Activated B cell treated with CpG ODN at 0.5 μM for 24 hours (primary cell): ENCODE data around the gene PTPN1. TPM values are rescaled to one million over a fixed set of nuclear protein-coding genes. Genes with fewer than 3 reads are reported as not detected.
"Not testable (repeated sequence)": the region's sequence is repeated elsewhere in the genome, so short reads cannot be mapped to it uniquely, and the experiment has no call there.

Experiments
- ATAC-seq: fragments of 200-7000 bp; cut with Tn5 transposase; one replicate; pipeline ENCODE4 v1.10.0; 2021; ENCODE audit warnings: low read depth, mild to moderate bottlenecking, moderate library complexity
- CTCF ChIA-PET: fragments of 350-600 bp; sonication (Branson Sonifier 250); formaldehyde crosslinking; loops from one replicate; lab custom pipeline; 2021; ENCODE audit warnings: antibody characterized with exemption; lab: Charles Lee
- POLR2A ChIA-PET: fragments of 350-600 bp; sonication (Branson Sonifier 250); formaldehyde crosslinking; loops from one replicate; lab custom pipeline; 2021; ENCODE audit warnings: antibody characterized with exemption; lab: Charles Lee
- DNase-seq: peaks from one replicate; pipeline ENCODE4 v3.0.0; 2022
- H3K27ac Mint-ChIP-seq: one replicate; pipeline ENCODE4 v1.8.0; 2020; ENCODE audit warnings: mixed read lengths
- H3K27me3 Mint-ChIP-seq: one replicate; pipeline ENCODE4 v1.8.0; 2021; ENCODE audit warnings: mixed read lengths
- H3K36me3 Mint-ChIP-seq: one replicate; pipeline ENCODE4 v1.8.0; 2021; ENCODE audit warnings: low read depth, mixed read lengths
- H3K4me1 Mint-ChIP-seq: one replicate; pipeline ENCODE4 v1.8.0; 2021; ENCODE audit warnings: mixed read lengths
- H3K4me3 Mint-ChIP-seq: one replicate; pipeline ENCODE4 v1.8.0; 2020; ENCODE audit warnings: mild to moderate bottlenecking, mixed read lengths
- H3K9me3 Mint-ChIP-seq: one replicate; pipeline ENCODE4 v1.8.0; 2020; ENCODE audit warnings: mixed read lengths
- intact Hi-C: fragments of 100-400 bp; cut with micrococcal nuclease; formaldehyde crosslinking; loops from one replicate; pipeline ENCODE4 v1.15.1; 2024
- total RNA-seq: library from RNA; stranded (reverse); gene quantifications from 2 replicates; pipeline ENCODE4 v1.2.3, GENCODE V29; 2022
- TF ChIP-seq, protein P1 (sequence below): fragments of 200-600 bp; IDR thresholded peaks from one replicate; pipeline ENCODE4 v1.8.0; 2022; ENCODE audit warnings: antibody characterized with exemption, mild to moderate bottlenecking

The PTPN1 gene
- total RNA-seq, 1 donor from 2014 or later, result 227 TPM

DNA sequence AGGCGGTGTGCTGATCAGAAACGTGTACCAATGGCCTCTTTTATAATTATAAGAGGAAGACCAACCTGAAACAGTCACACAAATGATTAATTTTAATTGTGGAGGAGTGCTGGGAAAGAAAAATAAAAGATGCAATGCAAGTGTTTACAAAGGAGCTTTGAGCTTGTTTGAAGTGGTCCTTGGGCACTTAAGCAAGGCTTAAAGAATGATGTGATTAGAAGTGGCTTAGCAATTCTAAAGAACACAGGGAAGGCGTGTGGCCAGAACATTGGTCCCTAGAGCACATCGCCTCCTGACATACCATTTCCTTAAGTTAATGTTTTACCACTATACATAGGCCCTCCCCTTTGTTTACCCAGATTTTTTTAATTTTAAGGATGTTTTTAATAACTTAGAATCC, 26.1 kb downstream of the PTPN1 start:
- intact Hi-C loops, result no loop called here
- peaks cover 6% of the 10 kb centered on the region for H3K9me3 Mint-ChIP-seq
- ATAC-seq, result no peak
- peaks cover 87% of the 10 kb centered on the region for H3K4me1 Mint-ChIP-seq
- H3K4me3 Mint-ChIP-seq, result no peak overlapping the region
- no peak overlapping the region for H3K27ac Mint-ChIP-seq
- no peaks in the 10 kb centered on the region for H3K27me3 Mint-ChIP-seq
- CTCF ChIA-PET, result interaction anchor here (0.9 to 1.2 kb wide), 2 partner anchors 14 to 34 kb away, joined by 3 read pairs; no protein-coding TSS in a partner anchor
- peaks cover 74% of the 10 kb centered on the region for H3K36me3 Mint-ChIP-seq
- TF ChIP-seq, protein P1, sequence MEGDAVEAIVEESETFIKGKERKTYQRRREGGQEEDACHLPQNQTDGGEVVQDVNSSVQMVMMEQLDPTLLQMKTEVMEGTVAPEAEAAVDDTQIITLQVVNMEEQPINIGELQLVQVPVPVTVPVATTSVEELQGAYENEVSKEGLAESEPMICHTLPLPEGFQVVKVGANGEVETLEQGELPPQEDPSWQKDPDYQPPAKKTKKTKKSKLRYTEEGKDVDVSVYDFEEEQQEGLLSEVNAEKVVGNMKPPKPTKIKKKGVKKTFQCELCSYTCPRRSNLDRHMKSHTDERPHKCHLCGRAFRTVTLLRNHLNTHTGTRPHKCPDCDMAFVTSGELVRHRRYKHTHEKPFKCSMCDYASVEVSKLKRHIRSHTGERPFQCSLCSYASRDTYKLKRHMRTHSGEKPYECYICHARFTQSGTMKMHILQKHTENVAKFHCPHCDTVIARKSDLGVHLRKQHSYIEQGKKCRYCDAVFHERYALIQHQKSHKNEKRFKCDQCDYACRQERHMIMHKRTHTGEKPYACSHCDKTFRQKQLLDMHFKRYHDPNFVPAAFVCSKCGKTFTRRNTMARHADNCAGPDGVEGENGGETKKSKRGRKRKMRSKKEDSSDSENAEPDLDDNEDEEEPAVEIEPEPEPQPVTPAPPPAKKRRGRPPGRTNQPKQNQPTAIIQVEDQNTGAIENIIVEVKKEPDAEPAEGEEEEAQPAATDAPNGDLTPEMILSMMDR, result no peak
- DNase-seq, result no peak
- POLR2A ChIA-PET, result interaction anchor here (0.6 to 61.9 kb wide), 3 partner anchors 10 to 22 kb away, joined by 6 to 1679 read pairs (median 11); partner anchors contain the start of gene PTPN1

DNA sequence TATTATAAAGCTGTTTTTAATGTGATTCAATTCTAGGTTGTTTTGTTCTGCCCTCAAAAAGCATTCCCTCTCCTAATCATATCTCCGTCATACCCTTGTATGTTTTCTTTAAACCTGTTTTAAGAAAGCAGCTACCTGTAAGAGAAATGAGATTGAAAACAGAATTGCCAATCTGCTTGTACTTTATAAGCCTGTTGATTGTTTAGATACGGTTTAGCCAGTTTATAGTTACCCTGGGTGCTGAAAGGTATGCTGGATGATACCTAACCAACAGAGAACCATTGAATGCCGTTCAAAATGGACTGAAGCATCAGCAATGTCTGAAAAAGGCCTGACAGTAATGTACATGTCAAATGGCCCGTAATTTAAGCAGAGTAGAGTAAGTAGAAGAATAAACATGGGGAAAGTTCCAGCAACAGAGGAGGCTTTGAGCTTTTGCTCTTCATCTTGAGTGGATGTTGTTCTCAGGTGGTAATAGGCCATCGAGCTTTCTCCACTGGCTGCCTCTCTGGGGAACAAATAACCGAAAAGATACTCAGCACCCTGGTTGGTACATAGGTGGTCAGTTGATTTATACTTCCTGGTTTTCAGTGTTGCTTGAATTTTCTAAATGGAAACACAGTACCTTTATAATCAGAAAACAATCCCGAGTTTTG, 27.5 kb downstream of the PTPN1 start:
- Mint-ChIP-seq H3K4me1 (peaks cover 87% of the 10 kb centered on the region), H3K4me3 (peak overlapping the region; percentile 21), H3K27ac (peak overlapping the region; percentile 85), H3K9me3 (peaks cover 6% of the 10 kb centered on the region), H3K36me3 (peaks cover 77% of the 10 kb centered on the region), H3K27me3 (no peaks in the 10 kb centered on the region)
- TF ChIP-seq, protein P1, result no peak
- ATAC-seq (no peak), DNase-seq (no peak)
- ChIA-PET POLR2A (interaction anchor here (0.5 to 61.9 kb wide), 6 partner anchors 9 to 742 kb away, joined by 3 to 1679 read pairs (median 5); partner anchors contain the start of gene PTPN1), CTCF (interaction anchor here (0.8 kb wide), 1 partner anchor 9 kb away, joined by 3 read pairs; no protein-coding TSS in a partner anchor)
- intact Hi-C loops, result loop anchor here (1.0 kb wide), 1 partner anchor 8 kb away; no protein-coding TSS in a partner anchor

DNA sequence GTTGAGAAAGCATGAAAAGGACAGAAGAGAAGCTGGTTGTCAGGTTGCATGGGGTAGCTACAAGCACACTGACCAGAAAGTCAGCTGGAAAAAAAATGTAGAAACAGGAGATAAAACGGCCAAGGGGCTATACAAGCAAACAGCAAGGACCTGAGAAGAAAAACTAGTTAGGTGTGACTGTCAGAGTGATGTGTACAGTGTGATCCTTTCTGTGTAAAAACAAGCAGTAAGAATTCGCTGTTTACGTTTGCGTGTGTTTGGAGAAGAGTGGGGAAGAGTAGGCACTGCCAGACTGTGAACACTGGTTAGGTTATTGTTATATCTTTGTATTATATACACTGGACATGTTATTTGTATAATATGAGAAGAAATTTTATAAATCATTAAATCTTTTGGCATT, 28.1 kb downstream of the PTPN1 start:
- Mint-ChIP-seq H3K4me3 (peak overlapping the region; percentile 21), H3K27ac (peak overlapping the region; percentile 85), H3K4me1 (peaks cover 87% of the 10 kb centered on the region), H3K9me3 (peaks cover 6% of the 10 kb centered on the region), H3K36me3 (peaks cover 75% of the 10 kb centered on the region), H3K27me3 (no peaks in the 10 kb centered on the region)
- intact Hi-C loops, result loop anchor here (1.0 kb wide), 1 partner anchor 9 kb away; no protein-coding TSS in a partner anchor
- POLR2A ChIA-PET, result interaction anchor here (0.6 to 61.9 kb wide), 5 partner anchors 9 to 621 kb away, joined by 3 to 1679 read pairs (median 6); partner anchors contain the start of gene PTPN1
- DNase-seq (no peak), ATAC-seq (no peak)
- CTCF ChIA-PET, result interaction anchor here (0.8 kb wide), 1 partner anchor 8 kb away, joined by 3 read pairs; no protein-coding TSS in a partner anchor
- TF ChIP-seq, protein P1, result no peak

DNA sequence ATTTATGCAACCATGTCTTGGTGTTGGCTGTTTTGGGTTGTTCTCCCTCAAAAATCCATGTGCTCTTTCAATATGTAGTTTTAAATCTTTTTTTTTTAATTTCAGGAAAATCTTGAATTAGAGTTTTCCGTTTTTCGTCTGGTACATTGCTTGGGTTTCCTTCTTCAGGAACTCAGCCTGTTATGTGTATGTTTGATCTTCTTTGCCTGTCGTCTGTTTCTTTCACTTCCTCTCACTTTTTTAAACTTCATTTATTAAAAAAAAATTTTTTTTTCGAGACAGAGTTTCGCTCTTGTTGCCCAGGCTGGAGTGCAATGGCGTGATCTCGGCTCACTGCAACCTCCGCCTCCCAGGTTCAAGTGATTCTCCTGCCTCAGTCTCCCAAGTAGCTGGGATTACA, 29.6 kb downstream of the PTPN1 start:
- H3K27me3 Mint-ChIP-seq, H3K9me3 Mint-ChIP-seq, DNase-seq, intact Hi-C loops: not testable (repeated sequence)
- CTCF ChIA-PET, result interaction anchor here (1.2 kb wide), 1 partner anchor 28 kb away, joined by 3 read pairs; no protein-coding TSS in a partner anchor
- H3K4me1 Mint-ChIP-seq, result peaks cover 88% of the 10 kb centered on the region
- peak overlapping the region; percentile 56 for H3K4me3 Mint-ChIP-seq
- peak; percentile 18 for ATAC-seq
- POLR2A ChIA-PET, result interaction anchor here (1.4 to 61.9 kb wide), 2 partner anchors 26 to 31 kb away, joined by 5 to 1679 read pairs; partner anchors contain the start of gene PTPN1
- H3K27ac Mint-ChIP-seq, result peak overlapping the region; percentile 85
- peaks cover 69% of the 10 kb centered on the region for H3K36me3 Mint-ChIP-seq

DNA sequence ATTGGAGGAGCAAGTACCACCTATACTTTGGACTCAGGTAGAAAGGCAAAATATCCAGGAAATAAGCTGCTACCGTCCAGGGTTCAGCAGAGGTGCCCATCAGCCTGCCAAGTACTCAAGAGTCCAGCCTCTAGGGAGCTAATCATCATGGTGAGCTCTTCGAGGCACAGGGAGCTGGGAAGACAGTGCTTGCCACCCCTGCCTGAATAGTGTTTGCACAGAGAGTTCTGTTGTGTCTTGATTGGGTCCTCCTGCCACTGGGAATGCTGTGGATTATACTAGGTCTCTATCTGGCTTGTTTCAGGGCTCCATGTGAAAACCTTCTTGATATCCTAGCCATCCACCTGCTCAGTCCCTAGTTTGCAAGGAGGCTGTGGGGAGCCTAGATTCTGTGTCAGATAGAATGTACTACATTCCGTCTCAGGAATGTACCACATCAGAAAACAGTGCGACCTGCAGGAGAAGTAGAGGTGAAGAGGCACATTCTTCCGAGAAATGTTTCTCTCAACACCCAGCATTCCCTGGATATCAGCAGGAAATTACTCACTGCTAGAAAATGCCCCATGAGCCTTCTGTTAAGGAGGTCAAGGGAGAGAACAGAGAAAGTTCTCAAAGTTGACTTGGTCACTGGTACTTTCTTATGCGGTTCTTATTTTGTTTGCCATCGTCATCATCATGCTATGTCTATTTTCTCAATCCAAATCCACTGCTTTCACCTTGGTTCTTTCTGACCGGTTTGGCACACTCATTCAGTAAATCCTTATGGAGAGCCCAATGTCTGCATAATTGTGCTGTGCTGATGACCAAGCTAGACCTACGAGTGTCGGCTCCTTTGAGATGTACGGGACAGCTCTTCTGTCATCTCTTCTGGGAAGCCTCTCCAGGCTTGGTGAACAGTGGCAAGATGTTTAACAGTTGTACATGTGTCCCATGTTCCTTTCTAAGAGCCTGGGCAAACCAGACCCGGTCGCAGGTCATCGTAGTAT, 30.7 kb downstream of the PTPN1 start:
- Mint-ChIP-seq H3K4me3 (peak overlapping the region; percentile 73), H3K36me3 (peaks cover 67% of the 10 kb centered on the region), H3K27ac (peak overlapping the region; percentile 85), H3K27me3 (no peaks in the 10 kb centered on the region), H3K4me1 (peaks cover 89% of the 10 kb centered on the region), H3K9me3 (peaks cover 6% of the 10 kb centered on the region)
- ChIA-PET CTCF (interaction anchor here (0.7 to 1.9 kb wide), 8 partner anchors 13 to 76 kb away, joined by 3 to 8 read pairs (median 3); no protein-coding TSS in a partner anchor), POLR2A (interaction anchor here (0.5 to 61.9 kb wide), 8 partner anchors 9 to 562 kb away, joined by 3 to 1679 read pairs (median 6); partner anchors contain the start of gene PTPN1)
- intact Hi-C loops, result loop anchor here (1.0 kb wide), 2 partner anchors 8 to 25 kb away; no protein-coding TSS in a partner anchor
- no peak for DNase-seq
- no peak for ATAC-seq
- TF ChIP-seq, protein P1, result no peak
